HG03457 (cell line): Measurements from ENCODE around the gene SHTN1.

Source experiments
- ATAC-seq: cut with Tn5 transposase; IDR thresholded peaks from one replicate; pipeline ENCODE4 v1.9.1; 2021; ENCODE audit warnings: moderate number of reproducible peaks; ENCODE audit not compliant: unreplicated experiment

SHTN1 gene

GRCh38 chr10:116988311-116988710 is 16.7 kb downstream of the SHTN1 start:
- no peak for ATAC-seq

DNA sequence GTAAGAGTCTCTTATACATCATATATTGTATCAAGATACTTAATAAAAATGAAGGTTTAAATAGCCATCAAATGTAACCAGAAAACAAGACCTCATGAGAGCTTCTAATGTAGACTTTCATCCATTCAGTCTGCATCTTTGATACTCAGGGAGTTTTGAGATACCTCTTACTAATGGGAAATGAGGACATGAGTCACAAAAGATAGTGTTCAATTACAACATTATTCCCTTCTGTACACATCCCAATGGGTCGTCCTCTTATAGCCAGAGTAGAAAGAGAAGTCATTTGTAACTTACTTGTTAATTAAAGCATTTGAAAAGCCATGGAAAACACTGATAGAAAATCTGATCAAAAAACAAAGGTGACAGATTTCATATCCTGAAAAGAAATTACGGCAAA is 19.4 kb downstream of the SHTN1 start:
- no peak for ATAC-seq

DNA sequence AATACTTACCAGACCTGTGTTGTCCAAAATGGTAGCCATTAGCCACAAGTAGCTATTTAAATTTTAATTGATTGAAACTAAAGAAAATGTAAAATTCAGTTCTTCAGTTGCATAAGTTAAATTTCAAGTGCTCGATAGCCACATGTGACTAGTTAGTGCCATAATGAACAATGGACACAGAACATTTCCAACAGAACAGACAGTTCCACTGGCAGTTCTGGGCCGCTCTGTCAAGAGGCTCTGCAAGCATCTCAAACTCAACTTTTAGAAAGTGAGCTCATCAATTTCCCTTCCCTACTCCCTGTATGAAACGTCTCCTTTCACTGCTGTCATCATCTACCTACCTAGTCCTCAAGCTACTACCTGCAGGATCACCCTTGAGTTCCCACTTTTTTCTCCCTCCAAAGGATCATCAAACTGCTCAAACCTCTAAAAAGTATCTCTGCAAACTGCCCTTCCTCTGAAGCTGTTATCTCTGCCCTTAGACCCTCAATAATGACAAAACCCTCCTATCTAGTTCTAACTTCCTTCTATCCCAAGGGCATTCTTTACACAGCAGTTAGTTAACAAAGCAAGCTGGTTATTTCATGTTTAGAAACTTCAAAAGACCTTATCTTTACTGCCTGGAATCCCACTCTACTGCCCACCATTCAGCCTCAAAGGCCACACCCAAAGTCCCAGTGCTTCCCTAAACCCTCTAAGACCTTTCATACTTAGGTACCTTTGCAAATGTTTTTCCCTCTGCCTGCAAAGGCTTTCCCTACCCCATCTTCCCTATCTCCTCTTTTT is 20.6 kb downstream of the SHTN1 start:
- no peak for ATAC-seq

- no peak for ATAC-seq
These were observed 24.9 kb downstream of the SHTN1 start for GRCh38 chr10:116980041-116980440.

DNA sequence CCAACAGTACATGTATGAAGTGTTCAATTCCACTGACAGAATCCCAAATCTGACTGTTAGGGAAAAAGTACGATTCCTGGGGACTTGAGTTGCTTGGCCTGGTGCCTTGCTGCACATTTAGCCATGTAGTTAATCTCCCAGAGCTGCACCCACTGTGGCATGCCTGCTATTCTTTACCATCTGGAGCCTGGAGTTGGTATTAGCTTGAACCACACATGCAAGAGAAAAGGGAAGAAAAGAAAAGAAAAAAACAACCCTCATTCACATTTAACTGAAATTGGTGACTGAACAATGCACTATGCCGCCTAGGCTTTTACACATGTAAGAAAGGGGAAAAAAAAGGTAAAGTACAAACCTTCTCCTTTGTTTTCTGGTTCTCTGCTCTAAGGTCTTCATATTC is 26.1 kb downstream of the SHTN1 start:
- ATAC-seq = no peak

DNA sequence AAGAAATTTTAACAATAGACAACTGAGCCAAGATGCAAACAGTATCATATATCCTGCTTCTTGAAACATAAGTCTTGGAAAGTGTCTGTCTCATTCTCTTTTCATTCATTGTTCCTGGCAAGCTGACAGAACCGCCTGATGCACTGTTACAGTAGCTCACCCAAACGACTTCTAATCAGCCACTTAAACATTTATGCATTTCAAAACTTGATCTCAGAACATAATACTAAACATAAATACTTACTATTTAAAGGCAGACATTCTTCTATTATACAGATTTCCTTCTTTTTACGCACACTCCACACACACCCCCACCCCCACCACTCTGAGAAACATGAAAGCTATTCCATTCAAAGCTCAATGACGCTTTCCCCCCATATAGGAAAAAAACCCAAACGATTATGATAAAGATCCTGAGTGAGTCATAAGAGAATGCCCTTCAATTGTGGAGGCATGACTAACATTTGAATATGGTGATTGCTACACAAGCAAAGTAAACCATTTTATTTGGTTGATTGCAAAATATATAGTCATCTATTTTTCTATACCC is 30.5 kb downstream of the SHTN1 start:
- no peak for ATAC-seq

DNA sequence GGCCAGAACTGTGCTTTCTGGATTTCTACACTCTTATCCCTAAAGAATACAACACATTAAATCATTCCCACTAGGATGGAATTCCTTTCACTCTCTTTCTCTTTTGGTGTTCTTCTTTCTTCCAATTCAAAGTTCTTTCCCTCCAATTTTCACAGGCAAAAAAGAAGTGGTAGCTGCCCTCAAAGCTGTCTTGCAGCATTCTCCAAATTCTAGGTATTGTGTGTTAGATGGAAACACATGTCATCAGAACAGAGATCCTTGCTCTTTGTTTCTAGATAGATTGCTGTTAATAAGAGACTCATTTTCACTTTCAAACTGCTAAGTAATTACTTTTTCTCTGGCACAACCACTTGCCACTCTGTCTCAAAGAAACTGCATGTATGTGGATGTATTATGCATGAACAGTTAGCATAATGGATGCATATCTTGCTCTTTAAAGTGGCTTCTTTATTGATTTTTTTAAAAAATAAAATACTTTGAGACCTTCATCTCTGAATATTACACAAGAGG is 31.0 kb downstream of the SHTN1 start:
- no peak for ATAC-seq

GRCh38 chr10:116973371-116973905 is 31.5 kb downstream of the SHTN1 start:
- no peak for ATAC-seq

GRCh38 chr10:116972131-116972530 is 32.9 kb downstream of the SHTN1 start:
- no peak for ATAC-seq

DNA sequence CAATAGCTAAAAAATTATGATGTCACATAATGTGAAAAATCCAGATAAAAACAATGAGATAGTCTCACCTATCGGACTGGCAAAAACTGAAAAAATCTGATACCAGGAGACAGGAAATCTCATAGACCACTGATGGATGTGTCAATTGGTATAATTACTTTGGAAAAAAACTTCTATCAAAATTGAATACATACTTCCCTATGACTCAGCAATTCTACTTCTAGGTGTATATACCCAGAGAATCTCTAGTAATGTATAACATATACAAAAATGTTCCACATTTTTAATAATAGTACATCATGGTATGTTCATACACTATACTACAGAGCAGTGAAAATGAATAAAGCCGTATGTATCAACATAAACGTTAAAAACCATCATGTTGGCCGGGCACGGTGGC is 34.9 kb downstream of the SHTN1 start:
- no peak for ATAC-seq

DNA sequence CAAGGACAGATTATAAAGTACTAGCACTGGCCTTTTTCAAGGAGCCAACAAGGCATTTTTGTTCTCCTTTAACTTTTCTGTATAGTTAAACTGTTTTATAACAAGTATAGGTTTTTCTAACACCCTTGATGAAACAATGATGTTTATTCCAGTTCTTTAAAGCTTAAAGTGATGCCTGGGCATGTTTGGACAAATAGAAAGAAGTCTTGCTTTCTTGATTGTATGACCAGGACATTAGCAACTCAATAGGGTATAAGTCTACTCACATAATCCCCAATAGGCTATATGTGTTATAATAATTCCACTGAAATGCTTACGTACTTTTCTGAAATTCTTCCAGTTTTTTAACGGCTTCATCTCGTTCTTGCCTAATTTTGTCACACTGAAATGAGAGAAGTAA is 36.7 kb downstream of the SHTN1 start:
- ATAC-seq = no peak

GRCh38 chr10:116961406-116962251 is 43.4 kb downstream of the SHTN1 start:
- no peak for ATAC-seq

DNA sequence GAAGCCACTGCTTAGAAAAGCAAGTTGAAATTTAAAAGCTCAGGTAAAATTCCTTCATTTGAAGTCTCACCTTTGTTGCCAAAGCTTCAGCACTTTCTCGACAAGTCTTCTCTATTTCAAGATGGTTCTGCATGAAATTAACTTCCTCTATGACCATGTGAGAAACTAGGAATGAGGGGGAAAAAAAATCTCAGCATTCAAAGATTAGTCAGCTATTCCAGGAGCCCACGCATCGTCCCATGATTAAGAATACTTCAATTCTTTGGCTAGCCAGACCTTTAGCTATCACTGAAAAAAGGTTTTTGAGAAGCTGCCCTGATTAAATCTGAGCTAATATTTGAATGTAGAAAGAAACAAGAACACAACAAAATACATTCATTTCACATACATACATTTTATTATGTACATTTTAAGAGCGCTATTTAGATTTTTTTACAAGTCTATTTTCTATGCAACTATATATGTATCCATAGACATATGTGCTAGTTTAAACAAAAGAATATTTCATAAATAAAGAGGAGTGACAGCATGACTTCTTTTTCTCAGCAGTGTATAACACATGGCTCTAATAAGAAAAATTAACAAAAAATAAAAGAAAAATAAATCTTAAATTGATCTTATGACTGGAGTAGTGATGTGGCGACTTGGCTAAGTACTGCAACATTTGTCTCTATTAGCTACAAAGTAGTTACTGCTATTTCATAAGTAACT is 44.8 kb downstream of the SHTN1 start:
- ATAC-seq = no peak

- ATAC-seq = no peak
These were observed 52.3 kb downstream of the SHTN1 start for GRCh38 chr10:116952729-116953128.

GRCh38 chr10:116948530-116948870 is 56.5 kb downstream of the SHTN1 start:
- ATAC-seq = no peak

GRCh38 chr10:116947841-116948529 is 57.0 kb downstream of the SHTN1 start:
- no peak for ATAC-seq

- ATAC-seq = no peak
These were observed 60.1 kb downstream of the SHTN1 start for GRCh38 chr10:116944911-116945310.

DNA sequence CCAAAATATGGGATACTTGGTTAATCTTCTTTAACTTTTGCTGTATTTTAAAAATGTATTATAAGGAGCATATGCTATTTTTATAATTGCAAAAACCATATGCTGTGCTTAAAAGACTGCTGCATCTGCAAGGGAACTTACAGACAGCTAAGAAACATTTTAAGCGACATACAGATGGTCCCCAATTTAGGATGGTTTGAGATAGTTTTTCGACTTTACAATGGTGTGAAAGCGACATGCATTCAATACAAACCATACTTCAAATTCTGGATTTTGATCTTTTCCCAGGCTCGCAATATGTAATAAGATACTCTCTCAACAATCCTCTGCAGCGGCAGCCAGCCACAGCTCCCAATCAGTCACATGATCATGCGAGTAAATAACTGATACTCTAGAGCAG is 73.2 kb downstream of the SHTN1 start:
- no peak for ATAC-seq

- ATAC-seq = no peak
These were observed 78.6 kb downstream of the SHTN1 start for GRCh38 chr10:116926426-116926825.

- ATAC-seq = no peak
These were observed 79.9 kb downstream of the SHTN1 start for GRCh38 chr10:116925056-116925455.
